CD4-positive, alpha-beta T cell treated with Interleukin-1 beta for 1 hour (primary cell): ENCODE data around the gene TBC1D4.
A peak's percentile ranks its signal among the peaks of the same experiment; 100 is the strongest.

Source experiments
- DNase-seq, 2 donors: peaks; one replicate each; pipeline ENCODE4 v3.0.0-alpha.2; 2020 to 2022

Gene TBC1D4

GRCh38 chr13:75486146-75487062 is 4.4 kb upstream of the TBC1D4 start:
- DNase-seq, result no peak

GRCh38 chr13:75485286-75486062 is 3.5 kb upstream of the TBC1D4 start:
- DNase-seq, result no peak

- no peak for DNase-seq
These were observed 781 bp upstream of the TBC1D4 start for GRCh38 chr13:75482820-75483079.

- peak in 1 of 2 donors; percentile 3 for DNase-seq
These were observed 546 bp downstream of the TBC1D4 start for GRCh38 chr13:75481176-75482069.

- peak in 1 of 2 donors; percentile 15 for DNase-seq
These were observed 1.2 kb downstream of the TBC1D4 start for GRCh38 chr13:75480671-75481175.

- no peak for DNase-seq
These were observed 2.7 kb downstream of the TBC1D4 start for GRCh38 chr13:75479102-75479740.

GRCh38 chr13:75478659-75479058 is 3.3 kb downstream of the TBC1D4 start:
- DNase-seq, result no peak

GRCh38 chr13:75474956-75475355 is 7.0 kb downstream of the TBC1D4 start:
- no peak for DNase-seq

GRCh38 chr13:75473468-75473867 is 8.5 kb downstream of the TBC1D4 start:
- no peak for DNase-seq

GRCh38 chr13:75470676-75471075 is 11.3 kb downstream of the TBC1D4 start:
- DNase-seq, result no peak

- no peak for DNase-seq
These were observed 12.9 kb downstream of the TBC1D4 start for GRCh38 chr13:75469047-75469446.

- DNase-seq, result no peak
These were observed 13.4 kb downstream of the TBC1D4 start for GRCh38 chr13:75468602-75469001.

GRCh38 chr13:75468098-75468497 is 13.9 kb downstream of the TBC1D4 start:
- DNase-seq, result no peak

- no peak for DNase-seq
These were observed 14.8 kb downstream of the TBC1D4 start for GRCh38 chr13:75467040-75467728.

- DNase-seq, result no peak
These were observed 16.7 kb downstream of the TBC1D4 start for GRCh38 chr13:75465236-75465635.

GRCh38 chr13:75461314-75461713 is 20.7 kb downstream of the TBC1D4 start:
- DNase-seq, result no peak

GRCh38 chr13:75460644-75461043 is 21.3 kb downstream of the TBC1D4 start:
- DNase-seq, result no peak

- no peak for DNase-seq
These were observed 23.1 kb downstream of the TBC1D4 start for GRCh38 chr13:75458696-75459422.

GRCh38 chr13:75455962-75456361 is 26.0 kb downstream of the TBC1D4 start:
- DNase-seq, result no peak

GRCh38 chr13:75454497-75454896 is 27.5 kb downstream of the TBC1D4 start:
- no peak for DNase-seq

GRCh38 chr13:75452564-75452963 is 29.4 kb downstream of the TBC1D4 start:
- DNase-seq, result no peak
